Measurements from ENCODE around the gene REPIN1. TPM values are rescaled to one million over a fixed set of nuclear protein-coding genes. Genes with fewer than 3 reads are reported as not detected.

Gene REPIN1
- total RNA-seq, 1 donor from 2014 or later, result 146 TPM

DNA sequence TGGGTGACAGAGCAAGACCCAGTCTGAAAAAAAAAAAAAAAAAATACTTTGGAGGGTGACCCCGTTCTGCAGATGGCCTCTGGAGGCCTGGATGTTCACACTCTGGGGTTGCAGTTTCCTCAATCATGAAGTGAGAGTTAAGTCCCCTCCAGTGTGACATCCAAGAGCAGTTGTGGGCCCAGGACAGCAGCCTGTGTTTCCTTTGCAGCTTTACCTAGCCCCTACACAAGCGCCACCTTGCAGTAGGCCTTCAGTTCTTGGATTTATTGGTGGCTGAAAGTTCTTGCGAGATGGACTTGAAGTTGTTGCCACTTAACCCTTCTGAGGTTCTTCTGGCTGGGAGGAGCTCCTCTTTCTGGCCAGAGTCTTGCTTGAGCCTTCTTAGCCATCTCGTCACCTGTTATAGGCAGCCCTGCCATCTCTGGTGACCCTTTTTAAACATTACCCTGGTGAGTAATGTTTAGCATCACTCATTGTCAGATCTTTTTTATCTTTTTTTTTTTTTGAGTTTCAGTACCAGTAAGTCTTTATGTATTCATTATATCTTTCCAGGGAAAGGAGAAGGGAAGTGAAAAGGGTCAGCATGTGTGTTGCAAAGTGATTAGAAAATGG, 41.9 kb upstream of the REPIN1 start:
- Mint-ChIP-seq H3K9me3 (ENCODE audit: unreplicated experiment) (no peaks in the 10 kb centered on the region), H3K36me3 (ENCODE audit: unreplicated experiment) (no peaks in the 10 kb centered on the region), H3K4me1 (ENCODE audit: low read depth, unreplicated experiment) (peaks cover 3% of the 10 kb centered on the region), H3K27ac (ENCODE audit: unreplicated experiment) (no peak overlapping the region), H3K27me3 (ENCODE audit: unreplicated experiment) (peaks cover 7% of the 10 kb centered on the region), H3K4me3 (ENCODE audit: unreplicated experiment) (no peak overlapping the region)
- TF ChIP-seq, protein P1, sequence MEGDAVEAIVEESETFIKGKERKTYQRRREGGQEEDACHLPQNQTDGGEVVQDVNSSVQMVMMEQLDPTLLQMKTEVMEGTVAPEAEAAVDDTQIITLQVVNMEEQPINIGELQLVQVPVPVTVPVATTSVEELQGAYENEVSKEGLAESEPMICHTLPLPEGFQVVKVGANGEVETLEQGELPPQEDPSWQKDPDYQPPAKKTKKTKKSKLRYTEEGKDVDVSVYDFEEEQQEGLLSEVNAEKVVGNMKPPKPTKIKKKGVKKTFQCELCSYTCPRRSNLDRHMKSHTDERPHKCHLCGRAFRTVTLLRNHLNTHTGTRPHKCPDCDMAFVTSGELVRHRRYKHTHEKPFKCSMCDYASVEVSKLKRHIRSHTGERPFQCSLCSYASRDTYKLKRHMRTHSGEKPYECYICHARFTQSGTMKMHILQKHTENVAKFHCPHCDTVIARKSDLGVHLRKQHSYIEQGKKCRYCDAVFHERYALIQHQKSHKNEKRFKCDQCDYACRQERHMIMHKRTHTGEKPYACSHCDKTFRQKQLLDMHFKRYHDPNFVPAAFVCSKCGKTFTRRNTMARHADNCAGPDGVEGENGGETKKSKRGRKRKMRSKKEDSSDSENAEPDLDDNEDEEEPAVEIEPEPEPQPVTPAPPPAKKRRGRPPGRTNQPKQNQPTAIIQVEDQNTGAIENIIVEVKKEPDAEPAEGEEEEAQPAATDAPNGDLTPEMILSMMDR (IDR thresholded peaks at IDR 0.05; ENCODE audit: partially characterized antibody, unreplicated experiment), result no peak
- no peak for DNase-seq

DNA sequence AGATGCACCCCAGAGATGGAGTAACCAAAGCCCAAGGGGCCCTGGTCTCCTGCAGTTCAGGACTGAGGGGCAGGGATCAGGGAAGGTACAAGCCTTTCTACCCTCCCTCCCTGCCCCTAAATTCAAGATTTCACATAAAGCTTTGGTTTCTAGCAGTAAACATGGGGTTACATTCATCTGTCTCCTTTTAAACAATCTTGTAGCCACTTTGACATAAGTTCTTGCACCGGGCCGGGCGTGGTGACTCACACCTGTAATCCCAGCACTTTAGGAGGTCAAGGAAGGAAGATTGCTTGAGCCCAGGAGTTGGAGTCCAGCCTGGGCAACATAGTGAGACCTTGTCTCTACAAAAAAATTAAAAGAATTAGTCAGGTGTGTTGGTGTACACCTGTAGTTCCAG, 41.3 kb upstream of the REPIN1 start:
- peaks cover 3% of the 10 kb centered on the region for H3K4me1 Mint-ChIP-seq (ENCODE audit: low read depth, unreplicated experiment)
- no peaks in the 10 kb centered on the region for H3K9me3 Mint-ChIP-seq (ENCODE audit: unreplicated experiment)
- TF ChIP-seq, protein P1 (IDR thresholded peaks at IDR 0.05; ENCODE audit: partially characterized antibody, unreplicated experiment), result no peak
- H3K27ac Mint-ChIP-seq (ENCODE audit: unreplicated experiment), result no peak overlapping the region
- H3K27me3 Mint-ChIP-seq (ENCODE audit: unreplicated experiment), result peaks cover 7% of the 10 kb centered on the region
- DNase-seq, result no peak
- no peaks in the 10 kb centered on the region for H3K36me3 Mint-ChIP-seq (ENCODE audit: unreplicated experiment)
- H3K4me3 Mint-ChIP-seq (ENCODE audit: unreplicated experiment), result no peak overlapping the region

DNA sequence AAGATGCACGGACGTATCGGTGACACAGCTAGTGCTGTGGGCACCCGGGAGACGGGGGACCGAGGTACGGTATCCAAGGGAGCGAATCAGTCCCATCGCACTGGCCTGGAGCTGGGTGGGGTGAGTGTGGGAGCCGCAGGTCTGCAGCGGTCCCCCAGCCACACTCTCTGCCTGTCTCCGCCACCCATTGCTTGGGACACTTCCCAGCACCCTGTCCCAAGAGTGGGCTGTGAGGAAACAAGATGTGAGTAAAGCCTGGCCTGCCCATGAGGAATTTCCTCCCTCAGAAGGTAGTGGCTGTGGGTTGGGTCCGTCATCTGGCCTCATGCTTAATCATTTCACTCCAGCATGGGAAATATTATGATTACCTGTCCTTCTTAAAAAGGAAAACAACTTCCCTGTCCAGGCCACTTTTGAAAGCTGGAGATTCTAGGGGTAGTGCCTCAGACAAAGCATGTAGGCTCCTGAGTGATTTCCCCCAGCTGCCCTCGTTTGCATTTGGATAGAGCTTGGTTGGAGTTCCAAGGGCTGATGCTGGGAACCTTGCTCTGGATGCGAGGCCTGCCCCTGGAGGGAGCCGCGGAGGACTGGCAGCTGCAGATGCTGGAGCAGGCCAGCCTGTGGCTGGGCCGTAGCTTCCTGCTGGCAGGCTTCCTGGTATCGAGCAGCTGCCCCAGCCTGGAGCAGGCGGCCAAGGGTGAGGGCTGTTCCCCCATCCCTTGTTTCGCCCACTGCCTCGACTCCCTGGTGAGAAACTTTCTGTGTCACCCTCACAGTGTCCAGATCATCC, 39.1 kb upstream of the REPIN1 start:
- DNase-seq, result no peak
- TF ChIP-seq, protein P1 (IDR thresholded peaks at IDR 0.05; ENCODE audit: partially characterized antibody, unreplicated experiment), result no peak
- no peaks in the 10 kb centered on the region for H3K9me3 Mint-ChIP-seq (ENCODE audit: unreplicated experiment)
- peaks cover 5% of the 10 kb centered on the region for H3K27me3 Mint-ChIP-seq (ENCODE audit: unreplicated experiment)
- H3K4me3 Mint-ChIP-seq (ENCODE audit: unreplicated experiment), result no peak overlapping the region
- H3K4me1 Mint-ChIP-seq (ENCODE audit: low read depth, unreplicated experiment), result peaks cover 3% of the 10 kb centered on the region
- no peak overlapping the region for H3K27ac Mint-ChIP-seq (ENCODE audit: unreplicated experiment)
- H3K36me3 Mint-ChIP-seq (ENCODE audit: unreplicated experiment), result no peaks in the 10 kb centered on the region

DNA sequence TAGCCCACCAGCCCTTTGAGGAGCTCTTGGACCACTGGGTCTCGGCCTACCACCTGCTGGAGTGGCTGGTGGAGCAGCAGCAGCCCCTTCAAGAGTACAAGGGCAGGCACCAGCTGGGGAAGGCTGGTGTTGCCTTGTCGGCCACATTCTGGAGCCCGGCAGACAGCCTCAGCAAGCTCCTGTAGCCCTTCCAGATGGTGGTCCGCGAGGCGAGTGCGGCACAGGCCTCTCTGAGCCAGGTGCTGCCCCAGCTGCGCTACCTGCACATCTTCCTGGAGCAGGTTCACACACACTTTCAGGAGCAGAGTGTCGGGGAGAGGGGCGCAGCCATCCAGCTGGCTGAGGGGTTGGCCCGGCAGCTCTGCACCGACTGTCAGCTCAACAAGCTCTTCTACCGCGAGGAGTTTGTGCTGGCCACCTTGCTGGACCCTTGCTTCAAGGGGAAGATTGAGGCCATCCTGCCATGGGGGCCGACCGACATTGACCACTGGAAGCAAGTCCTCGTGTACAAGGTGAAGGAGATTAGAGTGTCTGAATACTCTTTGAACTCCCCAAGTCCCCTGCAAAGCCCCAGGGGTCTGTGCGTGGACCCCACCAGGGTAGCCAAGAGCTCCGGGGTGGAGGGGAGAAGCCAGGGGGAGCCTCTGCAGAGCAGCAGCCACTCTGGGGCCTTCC, 38.3 kb upstream of the REPIN1 start:
- Mint-ChIP-seq H3K27me3 (ENCODE audit: unreplicated experiment) (peaks cover 6% of the 10 kb centered on the region), H3K4me3 (ENCODE audit: unreplicated experiment) (no peak overlapping the region), H3K27ac (ENCODE audit: unreplicated experiment) (no peak overlapping the region), H3K36me3 (ENCODE audit: unreplicated experiment) (no peaks in the 10 kb centered on the region), H3K9me3 (ENCODE audit: unreplicated experiment) (peaks cover 2% of the 10 kb centered on the region), H3K4me1 (ENCODE audit: low read depth, unreplicated experiment) (no peaks in the 10 kb centered on the region)
- TF ChIP-seq, protein P1 (IDR thresholded peaks at IDR 0.05; ENCODE audit: partially characterized antibody, unreplicated experiment), result no peak
- no peak for DNase-seq

Data from glutamatergic neuron (in vitro differentiated cells).